HEK293 (cell line): Measurements from ENCODE around the gene DNAJC11.

ENCODE experiments used
- GLIS1 ChIP-seq: fragments of 450-650 bp; formaldehyde crosslinking; IDR thresholded peaks from 2 replicates; pipeline ENCODE4 v1.5.1; 2016; ENCODE audit warnings: missing biosample characterization, missing genetic modification characterization
- HOXA7 ChIP-seq: sonication (generic); formaldehyde crosslinking; IDR thresholded peaks from 2 replicates; pipeline ENCODE4 v1.8.1; 2022; ENCODE audit warnings: missing genetic modification reagents, borderline replicate concordance
- HOXC10 ChIP-seq: sonication (generic); formaldehyde crosslinking; IDR thresholded peaks from 2 replicates; pipeline ENCODE4 v1.8.1; 2023; ENCODE audit warnings: mild to moderate bottlenecking, missing genetic modification reagents
- HOXD13 ChIP-seq: sonication (generic); formaldehyde crosslinking; IDR thresholded peaks from 2 replicates; pipeline ENCODE4 v1.8.0; 2022; ENCODE audit warnings: missing genetic modification reagents, borderline replicate concordance
- IKZF3 ChIP-seq: fragments of 450-650 bp; IDR thresholded peaks from 2 replicates; pipeline ENCODE4 v1.5.0; 2018; ENCODE audit warnings: missing biosample characterization, mild to moderate bottlenecking, missing genetic modification characterization, moderate library complexity
- PRDM4 ChIP-seq: fragments of 450-650 bp; formaldehyde crosslinking; IDR thresholded peaks from 2 replicates; pipeline ENCODE4 v1.5.1; 2017; ENCODE audit warnings: missing biosample characterization, missing genetic modification characterization
- SCRT1 ChIP-seq: fragments of 450-650 bp; formaldehyde crosslinking; IDR thresholded peaks from 2 replicates; pipeline ENCODE4 v1.5.1; 2016; ENCODE audit warnings: missing biosample characterization, missing genetic modification characterization, borderline replicate concordance
- ZBTB10 ChIP-seq: fragments of 450-650 bp; formaldehyde crosslinking; IDR thresholded peaks from 2 replicates; pipeline ENCODE4 v1.5.1; 2016; ENCODE audit warnings: missing biosample characterization, missing genetic modification characterization
- ZBTB26 ChIP-seq: fragments of 450-650 bp; formaldehyde crosslinking; optimal IDR thresholded peaks from 2 replicates; pipeline ENCODE3; 2016; ENCODE audit warnings: missing biosample characterization, mild to moderate bottlenecking, missing genetic modification characterization
- ZEB2 ChIP-seq: fragments of 450-650 bp; formaldehyde crosslinking; IDR thresholded peaks from 2 replicates; pipeline ENCODE4 v1.5.1; 2016; ENCODE audit warnings: missing biosample characterization, missing genetic modification characterization
- ZNF132 ChIP-seq: fragments of 450-650 bp; formaldehyde crosslinking; IDR thresholded peaks from 2 replicates; pipeline ENCODE4 v1.5.1; 2017; ENCODE audit warnings: missing biosample characterization, missing genetic modification characterization, borderline replicate concordance
- ZNF155 ChIP-seq: fragments of 450-650 bp; formaldehyde crosslinking; IDR thresholded peaks from 2 replicates; pipeline ENCODE4 v1.5.1; 2016; ENCODE audit warnings: missing biosample characterization, missing genetic modification characterization
- ZNF184 ChIP-seq: fragments of 450-650 bp; IDR thresholded peaks from 2 replicates; pipeline ENCODE4 v1.5.1; 2018; ENCODE audit warnings: missing biosample characterization, mild to moderate bottlenecking, missing genetic modification characterization
- ZNF211 ChIP-seq: fragments of 450-650 bp; formaldehyde crosslinking; IDR thresholded peaks from 2 replicates; pipeline ENCODE4 v1.5.1; 2016; ENCODE audit warnings: low read depth, missing biosample characterization, missing genetic modification characterization
- ZNF223 ChIP-seq: fragments of 450-650 bp; formaldehyde crosslinking; IDR thresholded peaks from 2 replicates; pipeline ENCODE4 v1.5.1; 2016; ENCODE audit warnings: missing biosample characterization, missing genetic modification characterization
- ZNF23 ChIP-seq: fragments of 450-650 bp; formaldehyde crosslinking; IDR thresholded peaks from 2 replicates; pipeline ENCODE4 v1.5.1; 2016; ENCODE audit warnings: missing biosample characterization, missing genetic modification characterization, borderline replicate concordance
- ZNF292 ChIP-seq: fragments of 450-650 bp; formaldehyde crosslinking; IDR thresholded peaks from 2 replicates; pipeline ENCODE4 v1.5.1; 2016; ENCODE audit warnings: low read depth, missing biosample characterization, missing genetic modification characterization, borderline replicate concordance
- ZNF324 ChIP-seq: fragments of 450-650 bp; formaldehyde crosslinking; IDR thresholded peaks from 2 replicates; pipeline ENCODE4 v1.5.1; 2016; ENCODE audit warnings: missing biosample characterization, missing genetic modification characterization
- ZNF391 ChIP-seq: fragments of 450-650 bp; formaldehyde crosslinking; IDR thresholded peaks from 2 replicates; pipeline ENCODE4 v1.5.1; 2016; ENCODE audit warnings: low read depth, missing biosample characterization, missing genetic modification characterization, borderline replicate concordance
- ZNF501 ChIP-seq: fragments of 450-650 bp; formaldehyde crosslinking; IDR thresholded peaks from 2 replicates; pipeline ENCODE4 v1.5.1; 2016; ENCODE audit warnings: missing biosample characterization, missing genetic modification characterization
- ZNF510 ChIP-seq: fragments of 450-650 bp; formaldehyde crosslinking; IDR thresholded peaks from 2 replicates; pipeline ENCODE4 v1.5.1; 2018; ENCODE audit warnings: mild to moderate bottlenecking, missing genetic modification characterization, missing biosample characterization; ENCODE audit not compliant: insufficient replicate concordance
- ZNF549 ChIP-seq: fragments of 450-650 bp; IDR thresholded peaks from 2 replicates; pipeline ENCODE4 v1.5.1; 2018; ENCODE audit warnings: missing biosample characterization, missing genetic modification characterization, mild to moderate bottlenecking, inconsistent platforms, moderate library complexity
- ZNF555 ChIP-seq: fragments of 450-650 bp; formaldehyde crosslinking; conservative IDR thresholded peaks from 2 replicates; pipeline ENCODE4 v1.5.1; 2017; ENCODE audit warnings: missing biosample characterization, mild to moderate bottlenecking, missing genetic modification characterization, inconsistent platforms
- ZNF561 ChIP-seq: fragments of 450-650 bp; IDR thresholded peaks from 2 replicates; pipeline ENCODE4 v1.5.1; 2018; ENCODE audit warnings: missing biosample characterization, missing genetic modification characterization, borderline replicate concordance
- ZNF580 ChIP-seq: fragments of 450-650 bp; formaldehyde crosslinking; IDR thresholded peaks from 2 replicates; pipeline ENCODE4 v1.5.1; 2016; ENCODE audit warnings: missing biosample characterization, missing genetic modification characterization
- ZNF660 ChIP-seq: fragments of 450-650 bp; IDR thresholded peaks from 2 replicates; pipeline ENCODE4 v1.5.1; 2018; ENCODE audit warnings: missing biosample characterization, mild to moderate bottlenecking, missing genetic modification characterization
- ZNF664 ChIP-seq: fragments of 450-650 bp; formaldehyde crosslinking; IDR thresholded peaks from 2 replicates; pipeline ENCODE4 v1.5.1; 2016; ENCODE audit warnings: missing biosample characterization, missing genetic modification characterization
- ZNF747 ChIP-seq: fragments of 450-650 bp; formaldehyde crosslinking; IDR thresholded peaks from 2 replicates; pipeline ENCODE4 v1.5.1; 2016; ENCODE audit warnings: missing biosample characterization, missing genetic modification characterization
- ZNF768 ChIP-seq: fragments of 450-650 bp; formaldehyde crosslinking; IDR thresholded peaks from 2 replicates; pipeline ENCODE4 v1.5.1; 2018; ENCODE audit warnings: missing biosample characterization, mild to moderate bottlenecking, missing genetic modification characterization
- ZNF830 ChIP-seq: fragments of 450-650 bp; IDR thresholded peaks from 2 replicates; pipeline ENCODE4 v1.5.0; 2018; ENCODE audit warnings: missing biosample characterization, missing genetic modification characterization, low read depth, mild to moderate bottlenecking, moderate library complexity
- ZNF837 ChIP-seq: fragments of 450-650 bp; formaldehyde crosslinking; IDR thresholded peaks from 2 replicates; pipeline ENCODE4 v1.5.1; 2016; ENCODE audit warnings: missing biosample characterization, missing genetic modification characterization
- ZSCAN16 ChIP-seq: fragments of 450-650 bp; formaldehyde crosslinking; IDR thresholded peaks from 2 replicates; pipeline ENCODE4 v1.5.1; 2016; ENCODE audit warnings: missing biosample characterization, missing genetic modification characterization

The DNAJC11 gene

GRCh38 chr1:6624710-6625583, 76.7 kb downstream of the DNAJC11 start, which contains the start of gene THAP3 (continued):
- TF ChIP-seq ZBTB26 (tag by site-specific recombination) = peak; percentile 87
- TF ChIP-seq HOXA7 (CRISPR knock-in tag) = 0 out of 2 replicates have a peak, but pooled peaks have one; percentile 63
- TF ChIP-seq HOXC10 (CRISPR knock-in tag) = no peak
- no peak for TF ChIP-seq ZNF510
- TF ChIP-seq ZEB2 (tag by site-specific recombination) = peak; percentile 64
- TF ChIP-seq ZNF555 (tag by site-specific recombination) = no peak
- no peak for TF ChIP-seq ZNF132 (tag by site-specific recombination)
- peak; percentile 88 for TF ChIP-seq ZSCAN16 (tag by site-specific recombination)
- no peak for TF ChIP-seq ZNF768 (tag by site-specific recombination)
- no peak; the same call in 1 of the 2 replicates for TF ChIP-seq HOXD13
- no peak for TF ChIP-seq ZNF211 (tag by site-specific recombination)
- TF ChIP-seq ZNF747 (tag by site-specific recombination) = no peak
- TF ChIP-seq ZNF292 (tag by site-specific recombination) = no peak
- peak; percentile 41; the same call in 1 of the 2 replicates for TF ChIP-seq IKZF3 (tag by site-specific recombination)
- TF ChIP-seq ZNF155 = no peak
- 0 out of 2 replicates have a peak, but pooled peaks have one; percentile 67 for TF ChIP-seq ZNF561 (tag by site-specific recombination)
- no peak for TF ChIP-seq ZNF830 (tag by site-specific recombination)
- TF ChIP-seq ZNF580 = no peak
- no peak for TF ChIP-seq SCRT1 (tag by site-specific recombination)
- no peak for TF ChIP-seq ZNF391 (tag by site-specific recombination)
- peak; percentile 83 for TF ChIP-seq ZNF501 (tag by site-specific recombination)
- TF ChIP-seq PRDM4 (tag by site-specific recombination) = no peak
- TF ChIP-seq ZNF184 (tag by site-specific recombination) = no peak
- no peak for TF ChIP-seq ZNF664 (tag by site-specific recombination)
- TF ChIP-seq GLIS1 = peak; percentile 67
- TF ChIP-seq ZNF660 = 0 out of 2 replicates have a peak, but pooled peaks have one; percentile 80
- no peak for TF ChIP-seq ZNF223 (tag by site-specific recombination)
- no peak for TF ChIP-seq ZNF549 (tag by site-specific recombination)
- TF ChIP-seq ZNF23 (tag by site-specific recombination) = no peak
- TF ChIP-seq ZNF324 (tag by site-specific recombination) = 0 out of 2 replicates have a peak, but pooled peaks have one; percentile 37
- peak; percentile 98 for TF ChIP-seq ZBTB10 (tag by site-specific recombination)
- TF ChIP-seq ZNF837 (tag by site-specific recombination) = no peak
